Measurements from ENCODE around the gene ARID1B.

The ARID1B gene

DNA sequence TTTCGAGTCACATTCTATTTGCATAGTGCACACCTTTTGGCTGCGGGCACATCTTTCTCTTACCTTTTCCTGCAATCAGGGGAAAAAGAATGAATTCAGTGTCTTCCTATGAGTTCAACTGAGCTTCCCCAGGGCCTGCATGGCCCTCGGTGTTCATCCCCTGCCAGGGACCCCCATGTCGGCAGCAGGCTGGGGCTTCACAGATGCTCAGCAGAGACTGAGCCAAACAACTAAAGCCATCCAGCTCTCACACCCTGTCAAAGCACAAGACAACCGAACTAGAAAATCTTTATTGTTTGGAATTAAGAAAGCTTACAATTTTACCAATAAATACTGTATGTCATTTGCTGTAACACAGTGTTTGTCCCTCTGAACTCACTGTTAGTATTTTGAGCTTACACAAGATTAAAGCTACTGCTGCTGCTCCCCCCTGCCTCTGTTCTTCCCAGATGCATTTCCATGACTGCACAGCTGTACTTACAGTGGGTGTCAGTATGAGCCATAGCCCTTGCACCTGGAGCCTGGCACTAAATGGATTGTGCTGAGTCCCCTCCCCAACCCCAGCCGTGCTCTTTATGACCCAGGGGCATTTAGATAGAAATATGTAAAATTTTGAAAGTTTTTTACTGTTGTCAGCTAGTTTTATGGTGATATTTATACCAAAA, 340.4 kb downstream of the ARID1B start:
- in situ Hi-C loops (cut with MboI; ENCODE audit: low sequenced_read_pairs), result no loop called here

GRCh38 chr6:157119502-157120027, 342.4 kb downstream of the ARID1B start:
- in situ Hi-C loops (cut with MboI; ENCODE audit: low sequenced_read_pairs), result no loop called here

DNA sequence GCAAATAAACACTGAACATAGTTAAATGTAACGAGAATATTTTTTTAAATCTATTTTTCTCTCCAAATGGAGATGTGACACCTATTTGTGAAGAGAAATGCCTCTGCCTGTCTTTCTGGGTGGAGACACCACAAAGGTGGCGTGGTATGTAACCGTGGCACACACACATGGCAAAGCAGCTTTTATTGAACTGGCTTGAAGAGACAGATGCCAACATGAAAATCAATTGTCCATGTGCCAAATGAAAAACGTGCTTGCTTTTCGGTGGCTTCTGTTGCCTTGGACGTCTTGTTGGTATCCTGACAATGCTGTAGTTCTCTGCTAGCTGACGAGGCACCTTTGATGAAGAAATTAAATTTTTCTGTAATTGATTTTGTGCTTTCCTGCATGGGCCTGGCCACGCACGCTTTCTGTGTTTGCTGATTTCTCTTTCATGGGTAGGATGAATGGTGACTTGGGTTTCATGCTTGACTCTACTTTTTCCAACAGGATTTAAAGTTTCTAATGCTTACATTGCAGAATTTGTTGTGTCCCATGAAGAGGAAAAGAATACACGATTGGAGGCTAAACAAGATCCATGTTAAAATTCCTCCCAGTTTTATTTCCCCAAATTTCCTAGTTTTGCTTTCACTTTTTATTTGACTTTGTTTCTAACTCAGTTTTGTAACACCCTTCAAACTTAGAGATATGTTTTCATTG, 343.5 kb downstream of the ARID1B start:
- in situ Hi-C loops (cut with MboI; ENCODE audit: low sequenced_read_pairs), result no loop called here

GRCh38 chr6:157121897-157122296, 344.7 kb downstream of the ARID1B start:
- in situ Hi-C loops (cut with MboI; ENCODE audit: low sequenced_read_pairs), result no loop called here

- in situ Hi-C loops (cut with MboI; ENCODE audit: low sequenced_read_pairs), result no loop called here
Measured at GRCh38 chr6:157123234-157123633, 346.1 kb downstream of the ARID1B start.

- in situ Hi-C loops (cut with MboI; ENCODE audit: low sequenced_read_pairs), result no loop called here
Measured at GRCh38 chr6:157124485-157125254, 347.5 kb downstream of the ARID1B start.

GRCh38 chr6:157125531-157125930, 348.4 kb downstream of the ARID1B start:
- in situ Hi-C loops (cut with MboI; ENCODE audit: low sequenced_read_pairs), result no loop called here

DNA sequence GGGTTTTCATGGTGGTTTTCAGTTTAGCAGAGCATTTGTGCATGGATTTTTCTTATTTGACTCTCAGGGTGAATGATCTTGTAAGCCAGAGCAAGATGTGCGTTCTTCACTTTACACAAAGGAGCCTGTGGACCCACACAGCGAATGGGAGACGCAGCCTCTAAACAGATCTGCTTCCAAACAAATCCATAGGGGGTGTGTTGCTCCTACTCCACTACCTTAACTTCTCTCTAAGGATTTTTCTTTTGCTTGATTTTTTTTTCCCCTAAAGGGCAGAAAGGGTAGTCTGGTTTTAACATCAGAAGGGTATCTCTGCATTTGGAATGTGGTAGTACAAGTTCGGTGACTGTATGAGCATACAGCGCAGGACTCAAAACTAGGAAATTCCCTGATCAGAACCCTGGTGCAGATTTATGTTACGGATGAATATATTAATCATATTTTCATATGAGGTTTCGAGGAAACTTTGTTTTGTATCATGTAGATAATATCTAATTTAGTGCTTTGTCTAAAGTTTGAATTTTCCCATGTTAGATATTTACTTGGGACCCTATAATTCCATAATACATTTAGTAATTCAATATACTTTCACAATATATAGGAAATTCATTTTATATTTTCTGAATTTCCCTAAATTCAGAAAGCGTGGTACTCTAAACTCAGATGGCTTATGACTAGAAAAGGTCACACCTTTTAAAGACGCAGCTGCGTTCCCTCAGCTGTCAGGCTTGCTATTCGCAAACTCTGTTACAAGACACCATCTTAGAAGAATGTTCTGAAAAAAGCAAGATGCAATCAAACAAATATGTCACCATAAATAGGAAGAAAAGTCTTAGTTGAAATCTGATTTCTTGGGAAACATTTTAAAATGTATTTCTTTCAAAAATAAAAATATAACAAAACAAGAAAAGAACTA, 349.3 kb downstream of the ARID1B start:
- in situ Hi-C loops (cut with MboI; ENCODE audit: low sequenced_read_pairs), result no loop called here

DNA sequence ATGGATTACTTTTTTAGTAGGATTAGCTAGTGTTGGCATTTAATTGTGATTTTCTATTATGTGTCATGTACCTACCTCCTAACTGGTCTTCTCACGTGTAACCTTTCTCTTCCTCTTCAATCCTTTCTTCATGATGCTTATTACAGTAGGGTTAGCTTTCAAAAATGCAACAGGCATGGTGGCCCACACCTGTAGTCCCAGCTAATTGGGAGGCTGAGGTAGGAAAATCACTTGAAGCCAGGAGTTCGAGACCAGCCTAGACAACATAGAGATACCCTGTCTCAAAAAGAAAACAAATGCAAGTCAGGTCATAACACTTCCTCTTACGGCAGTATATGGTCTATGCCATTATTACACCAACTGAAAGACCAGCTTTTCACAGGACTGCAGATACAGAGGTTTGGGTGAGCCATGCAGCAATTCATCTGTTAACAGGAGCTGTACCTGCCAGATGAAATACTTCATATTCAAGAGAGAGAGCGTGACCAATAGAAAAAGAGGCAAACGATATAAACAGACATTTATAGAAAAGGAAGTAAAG, 351.1 kb downstream of the ARID1B start:
- in situ Hi-C loops (cut with MboI; ENCODE audit: low sequenced_read_pairs), result no loop called here

- in situ Hi-C loops (cut with MboI; ENCODE audit: low sequenced_read_pairs), result no loop called here
Measured at GRCh38 chr6:157131250-157131649, 354.1 kb downstream of the ARID1B start.

- in situ Hi-C loops (cut with MboI; ENCODE audit: low sequenced_read_pairs), result no loop called here
Measured at GRCh38 chr6:157133856-157134255, 356.7 kb downstream of the ARID1B start.

- in situ Hi-C loops (cut with MboI; ENCODE audit: low sequenced_read_pairs), result no loop called here
Measured at GRCh38 chr6:157134402-157135047, 357.3 kb downstream of the ARID1B start.

DNA sequence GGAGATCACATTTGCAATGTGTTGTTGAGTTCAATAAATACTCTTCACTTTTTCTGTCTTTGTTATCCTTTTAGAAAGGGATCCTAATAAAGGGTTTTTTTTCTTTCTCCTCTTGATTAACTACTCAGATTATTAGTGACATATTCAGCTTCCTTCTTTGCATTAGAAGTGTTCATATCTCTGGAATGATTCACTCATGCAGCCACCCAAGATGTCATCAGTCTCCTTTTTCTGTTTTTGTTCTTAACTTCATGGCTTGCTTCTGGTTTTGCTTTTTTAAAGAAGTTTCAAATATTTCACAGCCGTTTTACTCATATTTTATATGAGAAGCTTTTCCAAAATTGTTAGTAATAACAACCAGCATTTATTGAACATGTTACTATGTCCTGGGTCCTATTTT, 358.5 kb downstream of the ARID1B start:
- in situ Hi-C loops (cut with MboI; ENCODE audit: low sequenced_read_pairs), result no loop called here

DNA sequence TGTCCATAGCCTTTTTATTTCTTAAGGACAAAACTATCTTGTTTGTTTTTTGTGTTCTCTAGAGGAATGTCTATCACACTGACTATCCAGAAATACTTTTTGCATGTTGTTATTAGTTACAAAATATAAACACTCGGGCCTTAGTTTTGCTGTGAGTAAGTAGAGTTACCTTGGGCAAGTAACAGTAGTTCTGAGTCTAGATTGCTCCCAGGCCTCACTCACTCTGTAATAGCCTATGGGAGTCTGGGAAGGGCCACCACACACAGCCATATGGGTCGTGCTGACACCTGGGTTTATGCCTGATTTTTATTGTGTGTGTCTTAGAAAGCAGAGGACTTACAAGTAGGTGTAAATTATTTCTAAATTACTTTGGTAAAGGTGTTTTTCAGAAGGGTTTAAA, 360.3 kb downstream of the ARID1B start:
- in situ Hi-C loops (cut with MboI; ENCODE audit: low sequenced_read_pairs), result no loop called here

DNA sequence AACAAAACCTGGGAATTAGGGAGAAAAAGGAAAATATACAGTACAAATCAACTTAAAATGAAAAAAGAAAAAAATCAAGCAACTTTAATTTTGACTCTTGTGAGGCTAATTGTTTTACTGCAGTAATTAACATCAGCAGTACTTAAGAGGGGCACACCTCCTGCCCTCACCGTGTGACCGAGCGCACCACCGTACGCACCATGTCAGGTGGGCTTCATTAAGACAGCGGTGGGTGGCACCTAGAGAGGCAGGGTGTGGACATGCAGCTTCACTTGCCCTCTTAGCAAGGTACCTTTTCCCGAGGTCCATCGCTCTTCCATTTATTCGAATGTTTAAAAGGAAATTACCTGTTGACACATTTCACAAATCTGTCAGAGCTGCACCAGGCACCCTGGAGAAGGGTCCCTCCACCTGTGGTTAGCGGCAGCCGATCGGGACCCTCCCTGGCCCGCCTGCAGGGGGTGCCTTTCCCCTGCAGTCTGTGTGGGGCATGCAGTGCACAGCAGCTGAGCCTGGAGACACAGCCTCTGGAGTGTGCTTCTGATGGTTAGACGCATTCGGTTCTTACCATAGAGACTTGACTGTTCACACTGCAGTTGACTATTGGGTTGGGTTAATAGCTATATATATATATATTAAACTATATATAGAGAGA, 362.0 kb downstream of the ARID1B start:
- in situ Hi-C loops (cut with MboI; ENCODE audit: low sequenced_read_pairs), result no loop called here

DNA sequence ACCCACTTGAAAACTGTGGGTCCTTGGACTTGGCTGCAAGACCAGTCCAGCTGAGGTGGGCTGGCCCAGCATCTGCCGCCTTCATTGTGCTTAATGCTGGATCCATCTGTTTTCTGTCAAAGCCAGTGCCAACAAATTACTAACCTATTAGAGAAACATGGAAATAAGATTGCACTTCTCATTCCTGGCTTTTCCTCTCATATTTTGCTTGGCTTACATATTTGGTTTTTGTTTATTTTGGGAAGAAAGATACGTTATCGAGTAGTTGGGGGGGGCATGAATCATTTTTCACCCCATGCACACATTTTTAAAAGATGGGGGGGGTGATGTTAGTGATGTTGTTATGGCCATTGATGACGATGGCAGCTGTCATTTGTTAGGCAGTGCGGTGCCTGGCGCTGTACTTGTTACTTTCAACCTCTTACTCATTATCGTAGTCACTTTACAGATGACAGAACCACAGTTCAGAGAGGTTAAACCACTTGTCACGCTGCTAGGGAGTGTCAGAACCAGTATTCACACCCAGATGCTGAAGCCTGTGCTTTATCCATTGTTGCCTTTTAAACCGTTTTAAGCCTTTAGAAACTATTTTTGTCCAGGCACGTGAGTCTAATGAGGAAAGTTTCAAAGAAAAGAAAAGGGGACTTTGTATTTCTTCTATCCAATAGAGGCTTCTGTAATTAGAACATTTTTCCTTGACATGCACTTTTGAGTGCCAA, 366.2 kb downstream of the ARID1B start:
- in situ Hi-C loops (cut with MboI; ENCODE audit: low sequenced_read_pairs), result no loop called here

- in situ Hi-C loops (cut with MboI; ENCODE audit: low sequenced_read_pairs), result no loop called here
Measured at GRCh38 chr6:157143890-157144798, 367.0 kb downstream of the ARID1B start.
